Gastroesophageal sphincter (tissue), 4 donors: ENCODE data around the gene POLR2H. TPM values are rescaled to one million over a fixed set of nuclear protein-coding genes. Genes with fewer than 3 reads are reported as not detected.

Experiments
- ATAC-seq: fragments of 150-250 bp; one replicate; pipeline ENCODE4 v1.9.1; 2016; ENCODE audit warnings: mild to moderate bottlenecking, moderate library complexity
- H3K27ac ChIP-seq, 4 donors: fragments of 200-600 bp; sonication (generic) in 3 of 4; 1 replicate in 3 of 4; 2 replicates in 1 of 4; pipeline ENCODE4 v1.5.1; 2016 to 2019
- H3K27me3 ChIP-seq: fragments of 200-600 bp; sonication (generic); one replicate; pipeline ENCODE4 v1.5.1; 2019
- H3K36me3 ChIP-seq, 2 donors: fragments of 200-600 bp; sonication (generic); one replicate each; pipeline ENCODE4 v1.5.1; 2019; ENCODE audit warnings: control low read depth in 1 of 2
- H3K4me1 ChIP-seq, 3 donors: fragments of 200-600 bp; sonication (generic); 1 replicate in 2 of 3; 2 replicates in 1 of 3; pipeline ENCODE4 v1.5.1; 2016 to 2019; ENCODE audit warnings: control low read depth in 2 of 3
- H3K4me3 ChIP-seq, 2 donors: fragments of 200-600 bp; sonication (generic); one replicate each; pipeline ENCODE4 v1.5.1; 2019; ENCODE audit warnings: mild to moderate bottlenecking in 1 of 2, moderate library complexity in 1 of 2
- H3K9me3 ChIP-seq, 3 donors: fragments of 200-600 bp; sonication (generic); one replicate each; pipeline ENCODE4 v1.5.1; 2017 to 2019; ENCODE audit warnings: control low read depth in 2 of 3
- CTCF ChIP-seq, 4 experiments: fragments of 200-600 bp in 2 of 4; fragments of 450-650 bp in 2 of 4; sonication (generic) in 1 of 4; IDR thresholded peaks; one replicate each; pipeline ENCODE4 v1.5.1; 2017 to 2019; ENCODE audit warnings: antibody characterized with exemption in 4 of 4, mild to moderate bottlenecking in 2 of 4, moderate library complexity in 2 of 4
- EP300 ChIP-seq: sonication (generic); formaldehyde crosslinking; IDR thresholded peaks from one replicate; pipeline ENCODE4 v1.6.1; 2017; ENCODE audit warnings: antibody characterized with exemption, mild to moderate bottlenecking
- POLR2A ChIP-seq, 2 donors: fragments of 450-650 bp; IDR thresholded peaks; one replicate each; pipeline ENCODE4 v1.6.1; 2017; ENCODE audit warnings: antibody characterized with exemption in 2 of 2, mild to moderate bottlenecking in 2 of 2, moderate library complexity in 1 of 2
- POLR2AphosphoS5 ChIP-seq: sonication (generic); formaldehyde crosslinking; IDR thresholded peaks from one replicate; pipeline ENCODE4 v1.6.1; 2017; ENCODE audit warnings: antibody characterized with exemption
- WGBS, 2 donors: methylation state at CpG; one replicate each; pipeline ENCODE4 v1.1.5; 2018; ENCODE audit warnings: low coverage in 1 of 2; 5-methylcytosine and 5-hydroxymethylcytosine counted together
- total RNA-seq, 4 donors: library from RNA; depleted of rRNA; stranded (reverse); fragments of >200 nt; gene quantifications; one replicate each; pipeline ENCODE4 v1.1.0, GENCODE V29; 2016

The POLR2H gene
- total RNA-seq, 4 donors from 2014 or later = 32.8 to 54.1 (median 40.9) TPM

- ATAC-seq = no peak
- Histone ChIP-seq H3K9me3 (no peaks in the 10 kb centered on the region), H3K27ac (no peak overlapping the region), H3K27me3 (peaks cover 36% of the 10 kb centered on the region), H3K4me1 (peaks cover 0 to 52% (median 20%) of the 10 kb centered on the region in 3 donors), H3K4me3 (no peak overlapping the region), H3K36me3 (no peaks in the 10 kb centered on the region)
- TF ChIP-seq CTCF (IDR thresholded peaks at IDR 0.05) = no peak
- no peak for TF ChIP-seq POLR2AphosphoS5
- TF ChIP-seq EP300 = no peak
- WGBS, 2 donors = 69 to 97% methylated on average over 5 to 7 of the region's 12 CpGs
Measured at GRCh38 chr3:184375747-184376461, 14.4 kb downstream of the POLR2H start.

DNA sequence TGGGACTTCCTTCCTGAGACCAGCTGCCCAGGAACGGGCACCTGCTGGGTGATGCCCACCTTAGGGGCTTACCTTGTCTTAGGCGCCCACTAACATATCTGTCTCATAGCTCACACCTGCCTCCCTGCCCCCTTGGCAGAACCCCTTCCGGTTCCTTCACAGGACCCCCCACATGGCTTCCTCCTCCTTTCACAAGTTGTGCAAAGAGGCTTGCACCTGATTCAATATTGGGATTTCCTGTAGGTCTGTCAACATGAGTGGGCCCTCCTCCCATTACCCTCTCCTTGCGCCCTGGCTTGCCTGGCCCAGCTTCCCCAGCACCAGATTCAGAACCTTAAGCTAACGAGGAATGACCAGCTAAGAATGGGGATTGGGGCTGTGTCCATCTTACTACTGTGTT, 15.9 kb downstream of the POLR2H start:
- no peak for ATAC-seq

DNA sequence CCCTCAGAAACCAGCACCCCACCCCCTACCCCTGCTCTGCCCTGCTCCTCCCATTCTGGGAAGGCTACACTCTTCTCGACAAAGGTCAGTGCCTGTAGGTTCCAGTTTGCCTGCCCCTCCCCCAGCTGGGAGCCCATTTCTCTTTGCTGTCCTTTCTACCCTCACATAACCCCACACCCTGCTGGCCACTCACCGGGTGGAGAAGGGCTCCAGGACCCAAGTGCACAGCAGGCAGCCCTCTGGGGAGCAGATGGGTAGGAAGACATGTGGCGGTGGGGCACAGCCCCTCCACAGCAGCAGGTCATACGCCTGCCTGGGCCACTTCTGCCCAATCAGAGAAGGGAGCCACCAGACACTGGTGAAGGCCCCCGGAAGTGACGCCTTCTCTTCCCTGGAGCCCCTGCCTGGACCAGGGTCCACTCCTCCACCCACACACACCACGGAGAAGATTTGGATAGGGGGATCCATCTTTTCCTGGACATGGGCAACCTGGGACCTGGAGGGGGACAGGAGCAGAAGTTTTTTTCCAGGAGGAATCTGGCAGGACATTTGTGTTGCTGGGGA, 16.5 kb downstream of the POLR2H start, which contains the start of gene THPO:
Gene THPO, minus strand, starts transcription at position 326 of the 564 bp plus-strand sequence. CDS start 1,948 bp downstream, outside the sequence.
- H3K4me3 ChIP-seq = peak within 1 kb of the TSS in 1 of 2 donors; percentile 67
- TF ChIP-seq POLR2A (IDR thresholded peaks at IDR 0.05) (no peak), POLR2AphosphoS5 (peak; percentile 49), CTCF (IDR thresholded peaks at IDR 0.05) (no peak)
- H3K27ac ChIP-seq = peak within 1 kb of the TSS in 3 of 4 donors; percentile 68 to 84 (median 82)
- 33% methylated on average over 1 of the region's 7 CpGs; no CpG with 5 or more reads in 1 of the 2 donors for WGBS, 2 donors
- peaks cover 0 to 45% (median 24%) of the 10 kb centered on the region in 3 donors for H3K4me1 ChIP-seq
- peaks cover 0 to 4% of the 10 kb centered on the region in 2 donors for H3K36me3 ChIP-seq
- H3K9me3 ChIP-seq = no peaks in the 10 kb centered on the region
- ATAC-seq = no peak
- H3K27me3 ChIP-seq = peaks cover 50% of the 10 kb centered on the region

More for the DNA sequence above, 15.9 kb downstream of the POLR2H start:
- no peak for TF ChIP-seq POLR2A (IDR thresholded peaks at IDR 0.05)
- no peak for TF ChIP-seq CTCF (IDR thresholded peaks at IDR 0.05)
- TF ChIP-seq POLR2AphosphoS5 = no peak
- TF ChIP-seq EP300 = no peak
- H3K36me3 ChIP-seq = no peaks in the 10 kb centered on the region
- H3K4me1 ChIP-seq = peaks cover 0 to 49% (median 24%) of the 10 kb centered on the region in 3 donors
- 79% methylated on average over 2 to 4 of the region's 5 CpGs for WGBS, 2 donors
- H3K27me3 ChIP-seq = peaks cover 50% of the 10 kb centered on the region
- H3K27ac ChIP-seq = peak overlapping the region in 1 of 4 donors; percentile 24
- no peaks in the 10 kb centered on the region for H3K9me3 ChIP-seq
- no peak overlapping the region for H3K4me3 ChIP-seq

DNA sequence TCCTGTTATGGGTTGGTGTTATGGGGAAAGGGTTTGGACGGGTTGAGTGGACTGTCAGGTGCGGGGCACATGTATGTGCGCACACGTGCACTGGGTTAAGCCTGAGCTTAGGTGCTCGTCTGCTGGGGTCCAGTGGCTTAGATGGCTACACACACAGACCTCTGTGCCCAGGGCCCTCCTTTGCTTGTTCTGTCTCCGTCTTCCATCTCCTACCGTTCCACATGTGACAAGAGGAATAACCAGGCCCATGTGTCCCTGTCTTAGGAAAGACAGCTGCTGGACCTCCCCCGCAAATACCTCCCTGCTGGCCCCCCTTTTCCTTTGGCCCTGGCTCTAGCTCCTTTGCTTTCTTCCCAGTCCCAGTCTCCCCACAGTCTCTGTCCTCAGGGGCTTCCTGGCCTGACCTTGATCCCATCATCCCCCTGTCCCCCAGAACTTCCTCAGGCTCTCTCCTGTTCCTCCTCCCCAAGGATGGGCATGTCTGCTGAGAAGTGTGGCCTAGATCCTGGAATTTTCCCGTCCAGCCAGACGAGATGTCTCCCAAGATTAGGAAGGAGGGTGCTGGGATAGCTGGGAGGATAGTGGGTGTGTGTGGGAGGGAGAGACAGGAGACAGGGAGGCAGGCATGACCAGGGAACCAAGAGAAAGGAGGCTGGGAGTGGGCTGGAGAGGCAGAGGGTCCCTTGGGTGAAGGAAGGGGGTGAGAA, 17.3 kb downstream of the POLR2H start:
- WGBS, 2 donors = 58 to 76% methylated on average over 3 to 6 of the region's 10 CpGs
- H3K4me1 ChIP-seq = peaks cover 0 to 45% (median 24%) of the 10 kb centered on the region in 3 donors
- peak; percentile 5 for ATAC-seq
- H3K4me3 ChIP-seq = peak overlapping the region in 1 of 2 donors; percentile 67
- TF ChIP-seq POLR2A (IDR thresholded peaks at IDR 0.05) (no peak), CTCF (IDR thresholded peaks at IDR 0.05) (no peak), POLR2AphosphoS5 (no peak), EP300 (no peak)
- H3K9me3 ChIP-seq = no peaks in the 10 kb centered on the region
- peaks cover 50% of the 10 kb centered on the region for H3K27me3 ChIP-seq
- peak overlapping the region in 3 of 4 donors; percentile 68 to 84 (median 82) for H3K27ac ChIP-seq
- H3K36me3 ChIP-seq = peaks cover 0 to 9% of the 10 kb centered on the region in 2 donors
